GM08714 (cell line): Measurements from ENCODE around the gene SP8.
"Not testable (repeated sequence)": the region's sequence is repeated elsewhere in the genome, so short reads cannot be mapped to it uniquely, and the experiment has no call there.

ENCODE experiments used
- H3K4me3 ChIP-seq: fragments of 200-500 bp; sonication (Bioruptor generic); 2 replicates; pipeline ENCODE4 v1.5.1; 2014; ENCODE audit warnings: mild to moderate bottlenecking, low read length, inconsistent platforms
- ZNF274 ChIP-seq: IDR thresholded peaks from 2 replicates; pipeline ENCODE4 v1.6.1; 2012; ENCODE audit warnings: mild to moderate bottlenecking, low read depth, low read length

SP8 gene

GRCh38 chr7:20786779-20787659, at the start of gene SP8:
Gene SP8, minus strand, starts transcription at chr7:20786886. Its CDS starts 88 bp downstream, at chr7:20786798.
- TF ChIP-seq ZNF274 = no peak
- peak within 1 kb of the TSS; percentile 66 for H3K4me3 ChIP-seq

GRCh38 chr7:20836424-20836823, 49.7 kb upstream of the SP8 start:
- H3K4me3 ChIP-seq = not testable (repeated sequence)

- TF ChIP-seq ZNF274 = no peak
- no peak overlapping the region for H3K4me3 ChIP-seq
These were observed 48.5 kb upstream of the SP8 start for GRCh38 chr7:20835111-20835750.

- TF ChIP-seq ZNF274 = no peak
These were observed 48.0 kb upstream of the SP8 start for GRCh38 chr7:20834656-20835055.

GRCh38 chr7:20831956-20832355, 45.3 kb upstream of the SP8 start:
- TF ChIP-seq ZNF274 = no peak
- H3K4me3 ChIP-seq = no peak overlapping the region

More at GRCh38 chr7:20834656-20835055, 48.0 kb upstream of the SP8 start:
- no peak overlapping the region for H3K4me3 ChIP-seq

GRCh38 chr7:20831451-20831850, 44.8 kb upstream of the SP8 start:
- H3K4me3 ChIP-seq = no peak overlapping the region
- TF ChIP-seq ZNF274 = no peak

- TF ChIP-seq ZNF274 = no peak
- no peak overlapping the region for H3K4me3 ChIP-seq
These were observed 42.3 kb upstream of the SP8 start for GRCh38 chr7:20828947-20829346.

GRCh38 chr7:20827172-20827571, 40.5 kb upstream of the SP8 start:
- H3K4me3 ChIP-seq = no peak overlapping the region

GRCh38 chr7:20826243-20826642, 39.6 kb upstream of the SP8 start:
- TF ChIP-seq ZNF274 = no peak
- H3K4me3 ChIP-seq = no peak overlapping the region

More at GRCh38 chr7:20827172-20827571, 40.5 kb upstream of the SP8 start:
- TF ChIP-seq ZNF274 = no peak

GRCh38 chr7:20825555-20825954, 38.9 kb upstream of the SP8 start:
- no peak for TF ChIP-seq ZNF274
- H3K4me3 ChIP-seq = no peak overlapping the region

GRCh38 chr7:20821390-20821789, 34.7 kb upstream of the SP8 start:
- not testable (repeated sequence) for H3K4me3 ChIP-seq

- no peak for TF ChIP-seq ZNF274
- no peak overlapping the region for H3K4me3 ChIP-seq
These were observed 29.8 kb upstream of the SP8 start for GRCh38 chr7:20816372-20816959.

GRCh38 chr7:20804345-20804744, 17.7 kb upstream of the SP8 start:
- TF ChIP-seq ZNF274 = no peak
- H3K4me3 ChIP-seq = no peak overlapping the region

GRCh38 chr7:20799566-20800366, 13.1 kb upstream of the SP8 start:
- TF ChIP-seq ZNF274 = no peak
- no peak overlapping the region for H3K4me3 ChIP-seq
